Cortex of kidney (tissue), 1 donor: ENCODE data around the gene FADS2.

Source experiments
- DNase-seq: peaks from one replicate; lab custom pipeline; 2025; lab: John Stamatoyannopoulos, UW

Gene FADS2

GRCh38 chr11:61820174-61820573, 7.9 kb upstream of the FADS2 start:
- no peak for DNase-seq

GRCh38 chr11:61826930-61827570, 1.1 kb upstream of the FADS2 start:
- DNase-seq, result no peak

- no peak for DNase-seq
Measured at GRCh38 chr11:61828379-61828628, 204 bp downstream of the FADS2 start.

GRCh38 chr11:61828629-61829407, 718 bp downstream of the FADS2 start:
- no peak for DNase-seq

- no peak for DNase-seq
Measured at GRCh38 chr11:61829806-61830205, 1.7 kb downstream of the FADS2 start.

GRCh38 chr11:61830237-61831105, 2.4 kb downstream of the FADS2 start:
- no peak for DNase-seq

GRCh38 chr11:61832207-61832606, 4.1 kb downstream of the FADS2 start:
- DNase-seq, result no peak

GRCh38 chr11:61832754-61833153, 4.7 kb downstream of the FADS2 start:
- DNase-seq, result no peak

GRCh38 chr11:61833471-61833870, 5.4 kb downstream of the FADS2 start:
- DNase-seq, result no peak

GRCh38 chr11:61833926-61834277, 5.8 kb downstream of the FADS2 start:
- DNase-seq, result no peak

GRCh38 chr11:61834278-61835048, 6.4 kb downstream of the FADS2 start:
- no peak for DNase-seq

GRCh38 chr11:61836193-61836592, 8.1 kb downstream of the FADS2 start:
- no peak for DNase-seq

GRCh38 chr11:61837411-61838005, 9.4 kb downstream of the FADS2 start:
- no peak for DNase-seq

GRCh38 chr11:61838501-61838900, 10.4 kb downstream of the FADS2 start:
- no peak for DNase-seq

- no peak for DNase-seq
Measured at GRCh38 chr11:61838921-61839320, 10.8 kb downstream of the FADS2 start.

- no peak for DNase-seq
Measured at GRCh38 chr11:61839742-61840141, 11.6 kb downstream of the FADS2 start.

GRCh38 chr11:61840371-61840770, 12.3 kb downstream of the FADS2 start:
- DNase-seq, result no peak

GRCh38 chr11:61841636-61842527, 13.8 kb downstream of the FADS2 start:
- DNase-seq, result no peak

- DNase-seq, result no peak
Measured at GRCh38 chr11:61842528-61842820, 14.4 kb downstream of the FADS2 start.

- no peak for DNase-seq
Measured at GRCh38 chr11:61844909-61845565, 16.9 kb downstream of the FADS2 start.
